SH-SY5Y (cell line): ENCODE results near the gene ALDH9A1.

Experiments
- GATA2 ChIP-seq: IDR thresholded peaks from 2 replicates; pipeline ENCODE4 v1.6.1; 2011; ENCODE audit warnings: mild to moderate bottlenecking, low read depth, low read length
- GATA3 ChIP-seq: IDR thresholded peaks from 2 replicates; pipeline ENCODE4 v1.6.1; 2011; ENCODE audit warnings: low read depth, mild to moderate bottlenecking, low read length, moderate library complexity

The ALDH9A1 gene

GRCh38 chr1:165666152-165666825 is 32.1 kb downstream of the ALDH9A1 start:
- no peak for TF ChIP-seq GATA2

- TF ChIP-seq GATA3 = no peak
- TF ChIP-seq GATA2 = no peak
Measured at GRCh38 chr1:165662186-165662585, 36.2 kb downstream of the ALDH9A1 start.

GRCh38 chr1:165661703-165662102 is 36.7 kb downstream of the ALDH9A1 start:
- TF ChIP-seq GATA3 (no peak), GATA2 (peak; percentile 61; the same call in 1 of the 2 replicates)

GRCh38 chr1:165659581-165659895 is 38.8 kb downstream of the ALDH9A1 start:
- no peak for TF ChIP-seq GATA2
- no peak for TF ChIP-seq GATA3

DNA sequence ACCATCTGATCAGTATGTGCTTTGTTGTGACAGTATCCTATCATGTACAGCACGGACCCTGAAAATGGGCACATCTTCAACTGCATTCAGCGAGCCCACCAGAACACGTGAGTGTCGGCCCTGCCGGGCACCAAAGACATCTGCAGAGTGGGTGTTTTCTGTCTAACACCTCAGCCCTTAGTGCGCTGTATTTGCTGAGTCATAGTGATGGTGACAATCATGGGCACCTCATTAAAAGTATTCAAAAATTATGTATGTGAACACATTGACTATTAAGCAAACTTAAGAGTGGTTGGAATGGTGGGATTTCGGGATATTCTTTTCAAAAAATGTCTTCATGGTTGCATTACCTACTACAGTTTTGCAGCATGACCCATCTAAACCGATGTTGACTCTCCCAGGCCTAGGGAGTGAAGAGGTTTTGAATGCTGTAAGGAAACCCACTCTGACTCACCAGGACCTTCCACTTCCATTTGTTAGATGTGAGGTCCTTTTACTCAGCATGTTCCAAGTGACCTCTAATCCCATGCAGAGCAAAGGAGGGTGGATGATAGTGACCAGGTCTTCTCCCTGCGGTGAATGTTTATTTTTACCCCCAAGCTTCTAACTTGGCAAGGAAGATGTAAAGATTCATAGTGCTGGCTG is 47.3 kb downstream of the ALDH9A1 start:
- no peak for TF ChIP-seq GATA3
- TF ChIP-seq GATA2 = no peak

DNA sequence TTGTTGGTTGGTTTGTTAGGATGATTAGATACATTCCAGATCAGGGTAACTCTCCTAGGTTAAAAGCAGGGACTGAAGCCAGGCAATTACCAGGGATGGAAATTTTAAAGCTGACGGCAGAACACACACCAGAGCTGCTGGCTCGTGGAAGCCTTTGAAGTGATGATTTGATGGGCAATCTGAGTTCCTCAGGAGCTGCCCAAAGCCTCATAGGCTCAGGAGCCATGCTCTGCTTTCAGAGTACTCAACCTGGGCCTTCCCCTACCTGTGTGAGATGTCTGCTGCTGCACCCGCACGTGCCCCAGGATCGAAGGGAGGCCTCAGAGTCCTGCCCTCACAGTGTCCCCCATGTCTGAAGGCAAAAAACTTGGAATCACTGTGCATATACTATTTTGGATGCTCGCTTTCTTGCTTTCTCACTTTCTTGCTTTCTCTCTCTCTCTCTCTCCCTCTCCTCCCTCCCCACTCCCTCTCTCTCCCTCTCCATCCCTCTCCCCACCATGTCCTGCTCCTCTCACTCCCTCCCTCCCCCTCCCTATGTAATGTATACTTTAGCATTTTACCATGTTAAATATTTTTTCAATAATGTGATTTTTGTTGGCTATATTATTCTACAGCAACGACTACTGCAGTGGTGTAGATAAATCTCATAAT is 49.3 kb downstream of the ALDH9A1 start:
- TF ChIP-seq GATA3 (no peak), GATA2 (no peak)

GRCh38 chr1:165647970-165648369 is 50.4 kb downstream of the ALDH9A1 start:
- TF ChIP-seq GATA2 (no peak), GATA3 (no peak)

- TF ChIP-seq GATA3 (no peak), GATA2 (no peak)
Measured at GRCh38 chr1:165647517-165647916, 50.8 kb downstream of the ALDH9A1 start.

- TF ChIP-seq GATA3 = no peak
- no peak for TF ChIP-seq GATA2
Measured at GRCh38 chr1:165645654-165646366, 52.6 kb downstream of the ALDH9A1 start.

DNA sequence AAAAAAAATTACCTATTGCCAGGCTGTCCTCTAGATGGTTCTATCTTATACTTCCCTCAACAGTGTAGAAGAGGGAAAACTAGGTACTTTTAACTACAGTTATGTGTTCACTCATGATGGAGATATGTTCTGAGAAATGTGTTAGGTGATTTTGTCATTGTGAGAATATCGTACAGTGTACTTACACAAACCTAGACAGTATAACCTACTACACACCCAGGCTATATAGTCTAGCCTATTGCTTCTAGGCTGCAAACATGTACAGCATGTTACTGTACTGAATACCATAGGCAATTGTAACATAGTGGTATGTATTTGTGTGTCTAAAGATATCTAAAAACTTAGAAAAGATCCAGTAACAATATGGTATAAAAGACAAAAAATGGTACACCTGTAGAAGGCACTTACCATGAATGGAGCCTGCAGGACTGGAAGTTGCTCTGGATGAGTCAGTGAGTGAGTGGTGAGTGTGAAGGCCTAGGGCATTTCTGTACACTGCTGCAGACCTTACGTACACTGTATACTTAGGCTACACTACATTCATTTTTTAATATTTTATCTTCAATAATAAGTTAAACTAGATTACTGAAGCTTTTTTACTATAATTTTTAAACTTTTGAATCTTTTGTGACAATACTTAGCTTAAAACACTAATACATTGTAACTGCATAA is 54.2 kb downstream of the ALDH9A1 start:
- TF ChIP-seq GATA3 (no peak), GATA2 (no peak)

GRCh38 chr1:165641231-165641987 is 57.0 kb downstream of the ALDH9A1 start:
- TF ChIP-seq GATA3 (no peak), GATA2 (no peak)

GRCh38 chr1:165639821-165640623 is 58.3 kb downstream of the ALDH9A1 start:
- TF ChIP-seq GATA3 (no peak), GATA2 (no peak)

GRCh38 chr1:165637427-165637826 is 60.9 kb downstream of the ALDH9A1 start:
- no peak for TF ChIP-seq GATA3
- no peak for TF ChIP-seq GATA2
